ENCODE data around the gene NME3.

Gene NME3

GRCh38 chr16:1794221-1794871 lies 23.0 kb upstream of the NME3 start:
- DNase-seq, result no peak

- no peak for DNase-seq
Observed at GRCh38 chr16:1793578-1794220, 22.4 kb upstream of the NME3 start, which contains the start of gene IGFALS. Gene IGFALS (minus strand): TSS chr16:1793705. CDS start chr16:1793652, 53 bp downstream.

GRCh38 chr16:1792836-1793577 lies 21.7 kb upstream of the NME3 start:
- no peak for DNase-seq

- no peak for DNase-seq
Observed at GRCh38 chr16:1791943-1792812, 20.8 kb upstream of the NME3 start.

- no peak for DNase-seq
Observed at GRCh38 chr16:1791256-1791942, 20.1 kb upstream of the NME3 start.

- no peak for DNase-seq
Observed at GRCh38 chr16:1790611-1791255, 19.4 kb upstream of the NME3 start.

- no peak for DNase-seq
Observed at GRCh38 chr16:1790261-1790610, 18.9 kb upstream of the NME3 start.

GRCh38 chr16:1789643-1790045 lies 18.3 kb upstream of the NME3 start:
- no peak for DNase-seq

GRCh38 chr16:1788708-1789100 lies 17.4 kb upstream of the NME3 start:
- no peak for DNase-seq

GRCh38 chr16:1788095-1788707 lies 16.9 kb upstream of the NME3 start:
- DNase-seq, result no peak

- no peak for DNase-seq
Observed at GRCh38 chr16:1787322-1788094, 16.2 kb upstream of the NME3 start.

- no peak for DNase-seq
Observed at GRCh38 chr16:1787056-1787321, 15.6 kb upstream of the NME3 start.

- no peak for DNase-seq
Observed at GRCh38 chr16:1786242-1787055, 15.1 kb upstream of the NME3 start.

- no peak for DNase-seq
Observed at GRCh38 chr16:1785846-1786170, 14.5 kb upstream of the NME3 start.

- no peak for DNase-seq
Observed at GRCh38 chr16:1784977-1785845, 13.9 kb upstream of the NME3 start.

- DNase-seq, result peak; percentile 89 to 100 (median 100)
Observed at GRCh38 chr16:1782408-1783264, 11.3 kb upstream of the NME3 start, which contains the start of the genes NUBP2 and SPSB3. Gene NUBP2 (plus strand): TSS chr16:1782960. CDS start chr16:1783021, 61 bp downstream. Gene SPSB3 (minus strand): TSS chr16:1782571. CDS start chr16:1781483, 1,088 bp downstream.
